Fibroblast of upper back skin (primary cell): Measurements from ENCODE around the gene IRF3.
A peak's percentile ranks its signal among the peaks of the same experiment; 100 is the strongest.

Experiments used
- DNase-seq: peaks from one replicate; pipeline ENCODE4 v3.0.0-alpha.2; 2013

The IRF3 gene

GRCh38 chr19:49667473-49667872 lies 1.8 kb upstream of the IRF3 start:
- DNase-seq: no peak

GRCh38 chr19:49666120-49666444 lies 425 bp upstream of the IRF3 start:
- no peak for DNase-seq

- DNase-seq: no peak
Measured at GRCh38 chr19:49665036-49665350, 664 bp downstream of the IRF3 start.

- peak; percentile 67 for DNase-seq
Measured at GRCh38 chr19:49664171-49665035, 1.3 kb downstream of the IRF3 start.

GRCh38 chr19:49663224-49663623 lies 2.4 kb downstream of the IRF3 start:
- DNase-seq: no peak

GRCh38 chr19:49662011-49662410 lies 3.6 kb downstream of the IRF3 start:
- DNase-seq: no peak

- no peak for DNase-seq
Measured at GRCh38 chr19:49660338-49660961, 5.2 kb downstream of the IRF3 start.

GRCh38 chr19:49658566-49659442 lies 6.9 kb downstream of the IRF3 start:
- no peak for DNase-seq

- no peak for DNase-seq
Measured at GRCh38 chr19:49658139-49658517, 7.5 kb downstream of the IRF3 start.

GRCh38 chr19:49657493-49658138 lies 8.0 kb downstream of the IRF3 start:
- no peak for DNase-seq

- DNase-seq: no peak
Measured at GRCh38 chr19:49656456-49657109, 9.1 kb downstream of the IRF3 start.

- DNase-seq: no peak
Measured at GRCh38 chr19:49655570-49656455, 9.8 kb downstream of the IRF3 start.

GRCh38 chr19:49654581-49654980 lies 11.1 kb downstream of the IRF3 start:
- DNase-seq: no peak

GRCh38 chr19:49653466-49653806 lies 12.2 kb downstream of the IRF3 start:
- no peak for DNase-seq

- no peak for DNase-seq
Measured at GRCh38 chr19:49652551-49653465, 12.8 kb downstream of the IRF3 start.

GRCh38 chr19:49651820-49652550 lies 13.7 kb downstream of the IRF3 start:
- DNase-seq: no peak

GRCh38 chr19:49651029-49651819 lies 14.4 kb downstream of the IRF3 start:
- no peak for DNase-seq

GRCh38 chr19:49646586-49646985 lies 19.1 kb downstream of the IRF3 start:
- DNase-seq: no peak

GRCh38 chr19:49645995-49646394 lies 19.7 kb downstream of the IRF3 start:
- no peak for DNase-seq
